ENCODE data around the gene PANK4. TPM values are rescaled to one million over a fixed set of nuclear protein-coding genes. Genes with fewer than 3 reads are reported as not detected.

PANK4 gene
- total and polyA plus RNA-seq, 4 donors, result 6.2 to 26.8 (median 12.6) TPM

GRCh38 chr1:2566101-2567045 lies 40.0 kb upstream of the PANK4 start:
- Histone ChIP-seq H3K9me3 (ENCODE audit: control insufficient read depth in 4 of 4, low read length in 3 of 4) (no peaks in the 10 kb centered on the region), H3K9ac (ENCODE audit: low read depth in 1 of 2, low read length in 2 of 2) (no peak overlapping the region), H3K27me3 (ENCODE audit: control insufficient read depth in 4 of 4, insufficient read depth in 4 of 4, low read length in 3 of 4) (no peaks in the 10 kb centered on the region), H3K36me3 (ENCODE audit: control insufficient read depth in 4 of 4, insufficient read depth in 3 of 4, low read depth in 1 of 4, low read length in 3 of 4) (peaks cover 0 to 18% (median 8%) of the 10 kb centered on the region in 4 donors), H3K27ac (ENCODE audit: low read depth in 1 of 2, low read length in 2 of 2) (no peak overlapping the region), H3K4me1 (ENCODE audit: control insufficient read depth in 4 of 4, insufficient read depth in 4 of 4, low read length in 3 of 4) (peaks cover 0 to 4% (median 0%) of the 10 kb centered on the region in 4 donors), H3K4me3 (ENCODE audit: low read depth in 1 of 3, low read length in 3 of 3) (no peak overlapping the region)
- DNase-seq (ENCODE audit: low spot score), result no peak
- 85% methylated on average over 34 of the region's 34 CpGs for WGBS
- no peak for TF ChIP-seq NR2F2 (IDR thresholded peaks at IDR 0.05)
- no peak for TF ChIP-seq MAX (IDR thresholded peaks at IDR 0.05)
- no peak for TF ChIP-seq FOXA1 (IDR thresholded peaks at IDR 0.05)
- no peak for TF ChIP-seq RAD21 (IDR thresholded peaks at IDR 0.05)
- TF ChIP-seq EGR1 (IDR thresholded peaks at IDR 0.05; ENCODE audit: low read depth in 2 of 2), result no peak
- no peak for TF ChIP-seq HNF4G (IDR thresholded peaks at IDR 0.05)
- TF ChIP-seq CTCF (IDR thresholded peaks at IDR 0.05; ENCODE audit: low read depth, low read length, missing input control), result no peak
- TF ChIP-seq REST (IDR thresholded peaks at IDR 0.05), result no peak
- TF ChIP-seq TAF1 (conservative IDR thresholded peaks at IDR 0.05), result no peak
- no peak for TF ChIP-seq YY1 (IDR thresholded peaks at IDR 0.05)
- TF ChIP-seq JUND (IDR thresholded peaks at IDR 0.05), result no peak
- no peak for TF ChIP-seq ATF3 (IDR thresholded peaks at IDR 0.05)
- no peak for TF ChIP-seq RXRA (IDR thresholded peaks at IDR 0.05)
- no peak for TF ChIP-seq SP1 (IDR thresholded peaks at IDR 0.05)
- no peak for TF ChIP-seq HNF4A (conservative IDR thresholded peaks at IDR 0.05)
- no peak for TF ChIP-seq ZBTB33 (IDR thresholded peaks at IDR 0.05)
- no peak for TF ChIP-seq FOXA2 (IDR thresholded peaks at IDR 0.05)
- TF ChIP-seq GABPA (IDR thresholded peaks at IDR 0.05 in 1 of 2, conservative IDR thresholded peaks at IDR 0.05 in 1 of 2), result no peak

Measured in liver (tissue), 9 donors.